IMR-90 (cell line): ENCODE measurements around the gene LMO1. TPM values are rescaled to one million over a fixed set of nuclear protein-coding genes. Genes with fewer than 3 reads are reported as not detected.

ENCODE experiments used
- ATAC-seq: fragments of 200-7000 bp; cut with Tn5 transposase; 2 replicates; pipeline ENCODE4 v1.9.1; 2020; ENCODE audit warnings: low read depth, mild to moderate bottlenecking, moderate library complexity
- BruUV-seq: library from RNA; stranded (reverse); fragments of 400-500 nt; replicated peaks from 2 replicates; lab custom pipeline; 2021; lab: Mats Ljungman, UMichigan
- CTCF ChIA-PET: fragments of 300-600 bp; formaldehyde crosslinking; extraction: SDS; loops from one replicate; lab custom pipeline; 2021; ENCODE audit warnings: antibody characterized with exemption; lab: Yijun Ruan, JAX
- POLR2A ChIA-PET: fragments of 300-600 bp; sonication (Branson Sonifier 250); formaldehyde crosslinking; loops from one replicate; lab custom pipeline; 2022; ENCODE audit warnings: antibody characterized with exemption; ENCODE audit not compliant: unreplicated experiment; lab: Charles Lee
- DNase-seq: peaks from one replicate; pipeline ENCODE4 v3.0.0; 2013
- H2AFZ ChIP-seq: replicated peaks from 2 replicates; pipeline ENCODE3; 2013; ENCODE audit warnings: low read length, mild to moderate bottlenecking; ENCODE audit not compliant: poor library complexity
- H2AK5ac ChIP-seq: 2 replicates; pipeline ENCODE4 v1.6.1; 2013; ENCODE audit warnings: low read depth, low read length, inconsistent platforms
- H2AK9ac ChIP-seq: replicated peaks from 2 replicates; pipeline ENCODE3; 2013; ENCODE audit warnings: mild to moderate bottlenecking, low read depth, low read length, moderate library complexity; ENCODE audit not compliant: poor library complexity
- H2BK120ac ChIP-seq: 2 replicates; pipeline ENCODE4 v1.6.1; 2013; ENCODE audit warnings: low read depth, low read length, inconsistent platforms
- H2BK15ac ChIP-seq: 3 replicates; pipeline ENCODE4 v1.6.1; 2013; ENCODE audit warnings: low read depth, low read length, inconsistent platforms
- H2BK20ac ChIP-seq: 2 replicates; pipeline ENCODE4 v1.6.1; 2013; ENCODE audit warnings: low read depth, mild to moderate bottlenecking, inconsistent platforms, low read length, moderate library complexity
- H2BK5ac ChIP-seq: 2 replicates; pipeline ENCODE4 v1.6.1; 2013; ENCODE audit warnings: mild to moderate bottlenecking, low read depth, low read length, inconsistent platforms; ENCODE audit not compliant: poor library complexity, severe bottlenecking
- H3K14ac ChIP-seq: replicated peaks from 2 replicates; pipeline ENCODE4 v1.6.1; 2013; ENCODE audit warnings: low read depth, low read length, inconsistent platforms
- H3K18ac ChIP-seq: 2 replicates; pipeline ENCODE4 v1.6.1; 2013; ENCODE audit warnings: low read depth, low read length, control low read depth
- H3K23ac ChIP-seq: 2 replicates; pipeline ENCODE4 v1.6.1; 2013; ENCODE audit warnings: low read depth, low read length, inconsistent platforms
- H3K27ac ChIP-seq: 2 replicates; pipeline ENCODE4 v1.5.1; 2013; ENCODE audit warnings: mild to moderate bottlenecking, control low read depth, low read length; ENCODE audit not compliant: insufficient read depth
- H3K27me3 ChIP-seq: 2 replicates; pipeline ENCODE4 v1.6.1; 2013; ENCODE audit warnings: low read length; ENCODE audit not compliant: control insufficient read depth, insufficient read depth
- H3K36me3 ChIP-seq: 2 replicates; pipeline ENCODE4 v1.6.1; 2013; ENCODE audit warnings: low read length, mixed read lengths; ENCODE audit not compliant: control insufficient read depth, insufficient read depth
- H3K4ac ChIP-seq: 2 replicates; pipeline ENCODE4 v1.6.1; 2013; ENCODE audit warnings: low read depth, low read length, inconsistent platforms
- H3K4me1 ChIP-seq: 2 replicates; pipeline ENCODE4 v1.6.1; 2013; ENCODE audit warnings: low read length, mixed read lengths; ENCODE audit not compliant: control insufficient read depth, insufficient read depth
- H3K4me2 ChIP-seq: 2 replicates; pipeline ENCODE4 v1.6.1; 2013; ENCODE audit warnings: low read depth, mild to moderate bottlenecking, control low read depth, low read length, moderate library complexity
- H3K4me3 ChIP-seq: 2 replicates; pipeline ENCODE4 v1.5.1; 2013; ENCODE audit warnings: low read depth, mild to moderate bottlenecking, control low read depth, low read length, moderate library complexity; ENCODE audit not compliant: insufficient read depth
- H3K56ac ChIP-seq: 2 replicates; pipeline ENCODE4 v1.6.1; 2013; ENCODE audit warnings: low read length, inconsistent platforms; ENCODE audit not compliant: insufficient read depth; ENCODE audit errors: extremely low read depth
- H3K79me1 ChIP-seq, 2 experiments: 2 replicates each; pipeline ENCODE4 v1.6.1; 2013; ENCODE audit warnings: low read length in 2 of 2, inconsistent platforms in 1 of 2, low read depth in 1 of 2
- H3K9ac ChIP-seq: 2 replicates; pipeline ENCODE4 v1.6.1; 2013; ENCODE audit warnings: low read depth, low read length, control low read depth
- H3K9me1 ChIP-seq: 2 replicates; pipeline ENCODE4 v1.6.1; 2013; ENCODE audit warnings: low read length, inconsistent platforms; ENCODE audit not compliant: insufficient read depth
- H3K9me3 ChIP-seq: 2 replicates; pipeline ENCODE4 v1.6.1; 2013; ENCODE audit warnings: low read length; ENCODE audit not compliant: control insufficient read depth, insufficient read depth
- H4K20me1 ChIP-seq: 2 replicates; pipeline ENCODE4 v1.6.1; 2013; ENCODE audit warnings: low read length, inconsistent platforms; ENCODE audit not compliant: insufficient read depth
- H4K5ac ChIP-seq: 2 replicates; pipeline ENCODE4 v1.6.1; 2013; ENCODE audit warnings: mild to moderate bottlenecking, low read depth, low read length, control low read depth
- H4K8ac ChIP-seq, 2 experiments: 2 replicates each; pipeline ENCODE4 v1.6.1; 2013; ENCODE audit warnings: low read depth in 2 of 2, low read length in 2 of 2, control low read depth in 1 of 2, inconsistent platforms in 1 of 2
- H4K91ac ChIP-seq: 2 replicates; pipeline ENCODE4 v1.6.1; 2013; ENCODE audit warnings: low read depth, low read length, inconsistent platforms; ENCODE audit not compliant: insufficient read depth
- CEBPB ChIP-seq: IDR thresholded peaks from 2 replicates; pipeline ENCODE4 v1.6.1; 2012; ENCODE audit warnings: low read depth, low read length, improper control_type of control experiment
- CHD1 ChIP-seq: IDR thresholded peaks from 2 replicates; pipeline ENCODE4 v1.6.1; 2012; ENCODE audit warnings: low read depth, low read length, improper control_type of control experiment
- CTCF ChIP-seq: conservative IDR thresholded peaks from 2 replicates; pipeline ENCODE4 v1.5.1; 2012; ENCODE audit warnings: mild to moderate bottlenecking, low read depth, low read length, improper control_type of control experiment
- ELK1 ChIP-seq: fragments of 150-350 bp; IDR thresholded peaks from 2 replicates; pipeline ENCODE4 v1.6.1; 2016; ENCODE audit warnings: low read depth, mild to moderate bottlenecking, low read length, moderate library complexity, borderline replicate concordance
- FOS ChIP-seq: fragments of 150-350 bp; IDR thresholded peaks from 2 replicates; pipeline ENCODE4 v1.6.1; 2016; ENCODE audit warnings: low read depth, low read length
- MAZ ChIP-seq: IDR thresholded peaks from 2 replicates; pipeline ENCODE4 v1.6.1; 2012; ENCODE audit warnings: low read depth, mild to moderate bottlenecking, low read length, improper control_type of control experiment, moderate library complexity, borderline replicate concordance
- NFE2L2 ChIP-seq: fragments of 150-350 bp; IDR thresholded peaks from 2 replicates; pipeline ENCODE4 v1.6.1; 2016; ENCODE audit warnings: low read depth, mild to moderate bottlenecking, low read length
- POLR2A ChIP-seq: IDR thresholded peaks from 2 replicates; pipeline ENCODE4 v1.6.1; 2012; ENCODE audit warnings: mild to moderate bottlenecking, low read depth, low read length
- RAD21 ChIP-seq: IDR thresholded peaks from 2 replicates; pipeline ENCODE4 v1.6.1; 2012; ENCODE audit warnings: low read length, improper control_type of control experiment
- RCOR1 ChIP-seq: IDR thresholded peaks from 2 replicates; pipeline ENCODE4 v1.6.1; 2012; ENCODE audit warnings: mild to moderate bottlenecking, low read length, improper control_type of control experiment; ENCODE audit not compliant: insufficient replicate concordance
- RFX5 ChIP-seq: IDR thresholded peaks from 2 replicates; pipeline ENCODE4 v1.8.0; 2012; ENCODE audit warnings: low read depth, mild to moderate bottlenecking, low read length, moderate library complexity
- WGBS, 2 experiments: methylation state at CpG; one replicate each; pipeline versions ENCODE4 v1.1.5 to v1.1.7; 2013; ENCODE audit warnings: missing lambda C conversion rate in 2 of 2; ENCODE audit not compliant: insufficient read length in 1 of 2; ENCODE audit errors: extremely low coverage in 2 of 2; 5-methylcytosine and 5-hydroxymethylcytosine counted together
- dilution Hi-C: fragments of 300-500 bp; cut with HindIII; formaldehyde crosslinking; loops from one replicate; pipeline ENCODE4 v1.14.3; 2018; ENCODE audit warnings: low sequenced_read_pairs; ENCODE audit not compliant: unreplicated experiment
- in situ Hi-C: fragments of 300-500 bp; cut with MboI; formaldehyde crosslinking; loops from 3 replicates; pipeline ENCODE4 v1.14.3; 2019; ENCODE audit warnings: low sequenced_read_pairs, inconsistent platforms, mixed read lengths
- intact Hi-C: fragments of 100-400 bp; cut with micrococcal nuclease; formaldehyde crosslinking; loops from 2 replicates; pipeline ENCODE4 v1.10.0; 2022
- polyA plus RNA-seq, 3 experiments: library from polyadenylated mRNA; depleted of rRNA; stranded (reverse); fragments of >200 nt; gene quantifications; 2 replicates each; pipeline ENCODE4 v1.2.3, GENCODE V29; 2012; ENCODE audit warnings: low replicate concordance in 1 of 3
- total RNA-seq: library from RNA; depleted of rRNA; stranded (reverse); fragments of >200 nt; gene quantifications from 2 replicates; pipeline ENCODE4 v1.2.3, GENCODE V29; 2012

Gene LMO1
- total and polyA plus RNA-seq, 2 of the 4 experiments (the other 2 are of a cell fraction), result not detected

GRCh38 chr11:8229299-8230177, 34.1 kb downstream of the LMO1 start (continued):
- TF ChIP-seq NFE2L2, result no peak

- ATAC-seq, result no peak
- no peak overlapping the region for H3K18ac ChIP-seq
- no peak overlapping the region for H2AK5ac ChIP-seq
- H3K27me3 ChIP-seq, result peaks cover 22% of the 10 kb centered on the region
- no peak overlapping the region for H3K9ac ChIP-seq
- H4K8ac ChIP-seq, result no peak overlapping the region
- dilution Hi-C loops (no loop called here), intact Hi-C loops (loop anchor here (5.0 to 10.0 kb wide), 3 partner anchors 457 to 729 kb away; partner anchors contain the start of genes RPL27A and TRIM66), in situ Hi-C loops (loop anchor here (5.0 to 25.0 kb wide), 3 partner anchors 339 to 884 kb away; partner anchors contain the start of gene TMEM9B)
- no peaks in the 10 kb centered on the region for H3K36me3 ChIP-seq
- no peak overlapping the region for H2BK5ac ChIP-seq
- no peaks in the 10 kb centered on the region; the same call in 1 of the 2 replicates for H3K4me1 ChIP-seq
- no peak overlapping the region for H4K91ac ChIP-seq
- CTCF ChIA-PET, result interaction anchor here (0.6 to 0.8 kb wide), 2 partner anchors 325 to 340 kb away, joined by 3 read pairs; no protein-coding TSS in a partner anchor
- no peak for DNase-seq
- H3K79me1 ChIP-seq, result no peaks in the 10 kb centered on the region
- H3K9me3 ChIP-seq, result no peaks in the 10 kb centered on the region
- POLR2A ChIA-PET, result no interaction called here
- no peak overlapping the region for H3K27ac ChIP-seq
- H2BK120ac ChIP-seq, result no peak overlapping the region
- no peak overlapping the region for H3K4me2 ChIP-seq
- BruUV-seq, result no TSS peak
- H3K9me1 ChIP-seq, result no peaks in the 10 kb centered on the region
- H2BK15ac ChIP-seq, result no peak overlapping the region
- H2BK20ac ChIP-seq, result no peak overlapping the region
- WGBS, 2 experiments, result 70% methylated on average over 3 of the region's 7 CpGs; no CpG with 5 or more reads in 1 of the 2 experiments
- no peak overlapping the region for H2AK9ac ChIP-seq
- no peak overlapping the region for H3K23ac ChIP-seq
- H3K4ac ChIP-seq, result no peak overlapping the region
- no peak for TF ChIP-seq CTCF
- no peak for TF ChIP-seq RCOR1
- no peak for TF ChIP-seq CHD1
- TF ChIP-seq ELK1, result no peak
- TF ChIP-seq CEBPB, result no peak
- TF ChIP-seq FOS, result no peak
- no peak for TF ChIP-seq RFX5
- TF ChIP-seq NFE2L2, result no peak
- no peak for TF ChIP-seq RAD21
- TF ChIP-seq POLR2A, result no peak
- no peak for TF ChIP-seq MAZ
- no peaks in the 10 kb centered on the region for H4K20me1 ChIP-seq
- H3K56ac ChIP-seq, result no peak overlapping the region
- H2AFZ ChIP-seq, result no peak overlapping the region
- no peak overlapping the region for H3K14ac ChIP-seq
- no peak overlapping the region for H4K5ac ChIP-seq
- no peak overlapping the region for H3K4me3 ChIP-seq
Observed at GRCh38 chr11:8228231-8228630, 35.4 kb downstream of the LMO1 start.
